ENCODE data around the gene LRP6. TPM values are rescaled to one million over a fixed set of nuclear protein-coding genes. Genes with fewer than 3 reads are reported as not detected.
A peak's percentile ranks its signal among the peaks of the same experiment; 100 is the strongest.

Gene LRP6
- polyA plus RNA-seq, 6 donors from 2014 or later = 0.48 to 1.2 (median 0.87) TPM; not detected in 2

DNA sequence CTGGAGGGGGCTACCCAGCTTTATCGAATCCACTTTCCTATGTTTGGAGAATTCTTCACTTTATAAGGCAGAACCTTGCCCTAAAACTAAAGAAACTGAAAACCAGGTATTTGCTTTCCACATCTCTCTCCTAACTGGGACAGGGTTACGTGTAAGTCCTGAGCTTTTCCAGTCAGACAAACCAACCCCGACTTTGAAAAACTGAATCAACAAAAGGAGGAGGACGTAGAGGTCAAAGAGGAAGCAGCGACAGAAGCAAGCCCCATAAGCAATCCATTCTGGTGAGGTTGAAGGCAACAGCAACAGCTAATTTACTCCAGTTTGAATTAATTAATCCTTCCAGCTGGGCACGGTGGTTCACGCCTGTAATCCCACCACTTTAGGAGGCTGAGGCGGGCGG lies 47.2 kb downstream of the LRP6 start:
- ATAC-seq (ENCODE audit: low read depth in 2 of 2) = no peak
- H3K36me3 Mint-ChIP-seq = no peaks in the 10 kb centered on the region
- H3K4me3 Mint-ChIP-seq = no peak overlapping the region
- H3K27me3 Mint-ChIP-seq = peaks cover 0 to 12% (median 0%) of the 10 kb centered on the region in 3 donors
- DNase-seq = no peak
- no peak overlapping the region for H3K27ac Mint-ChIP-seq
- H3K4me1 Mint-ChIP-seq = peaks cover 0 to 4% (median 0%) of the 10 kb centered on the region in 3 donors
- peaks cover 0 to 4% (median 0%) of the 10 kb centered on the region in 7 donors for H3K9me3 Mint-ChIP-seq

DNA sequence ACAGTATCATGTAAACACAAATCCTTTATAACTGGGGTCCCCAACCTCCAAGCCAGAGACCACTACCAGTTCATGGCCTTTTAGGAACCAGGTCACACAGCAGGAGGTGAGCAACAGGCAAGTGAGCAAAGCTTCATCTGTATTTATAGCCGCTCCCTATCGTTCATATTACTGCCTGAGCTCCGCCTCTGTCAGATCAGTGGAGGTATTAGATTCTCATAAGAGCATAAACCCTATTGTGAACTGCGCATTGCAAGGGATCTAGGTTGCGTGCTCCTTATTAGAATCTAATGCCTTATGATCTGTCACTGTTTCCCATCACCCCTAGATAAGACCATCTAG lies 49.9 kb downstream of the LRP6 start:
- ATAC-seq (ENCODE audit: low read depth in 2 of 2) = no peak
- no peak for DNase-seq
- H3K27me3 Mint-ChIP-seq = peaks cover 0 to 12% (median 0%) of the 10 kb centered on the region in 3 donors
- peaks cover 0 to 4% (median 0%) of the 10 kb centered on the region in 3 donors for H3K4me1 Mint-ChIP-seq
- peaks cover 0 to 4% (median 0%) of the 10 kb centered on the region in 7 donors for H3K9me3 Mint-ChIP-seq
- H3K36me3 Mint-ChIP-seq = no peaks in the 10 kb centered on the region
- H3K27ac Mint-ChIP-seq = no peak overlapping the region
- no peak overlapping the region for H3K4me3 Mint-ChIP-seq

DNA sequence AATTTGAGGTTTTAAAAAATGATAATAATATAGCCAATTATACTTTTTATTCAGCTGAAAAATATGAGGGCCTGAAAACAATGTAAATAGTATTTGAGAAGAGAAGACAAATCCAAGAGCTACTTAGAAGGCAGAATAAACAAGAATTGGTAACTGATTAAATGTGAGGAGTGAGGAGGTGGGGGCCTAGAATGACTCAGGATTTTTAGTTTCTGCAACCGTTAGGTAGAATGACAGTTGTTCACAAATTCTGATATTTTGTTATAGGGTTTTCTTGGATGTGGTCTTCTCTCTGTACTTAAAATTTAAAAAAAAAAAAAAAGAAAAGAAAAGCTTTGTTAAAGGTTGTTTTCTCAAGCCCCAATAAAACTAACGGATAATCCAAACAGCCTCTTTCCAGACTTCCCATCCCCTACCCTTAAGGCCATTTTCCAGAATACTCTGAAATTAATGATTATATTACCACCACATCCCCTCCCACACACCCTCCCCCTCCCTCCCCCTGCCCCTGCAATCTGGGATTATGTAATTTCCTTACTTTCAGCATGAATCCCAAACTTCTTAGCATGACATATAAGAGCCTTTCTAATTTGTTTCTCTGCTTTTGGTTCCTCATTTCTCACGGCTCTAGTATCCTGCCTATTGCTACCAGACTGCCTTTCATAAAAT lies 50.4 kb downstream of the LRP6 start:
- peaks cover 0 to 4% (median 0%) of the 10 kb centered on the region in 7 donors for H3K9me3 Mint-ChIP-seq
- no peaks in the 10 kb centered on the region for H3K36me3 Mint-ChIP-seq
- ATAC-seq (ENCODE audit: low read depth in 2 of 2) (no peak), DNase-seq (no peak)
- H3K27me3 Mint-ChIP-seq = peaks cover 0 to 12% (median 0%) of the 10 kb centered on the region in 3 donors
- H3K4me3 Mint-ChIP-seq = no peak overlapping the region
- H3K4me1 Mint-ChIP-seq = peaks cover 0 to 4% (median 0%) of the 10 kb centered on the region in 3 donors
- H3K27ac Mint-ChIP-seq = no peak overlapping the region

GRCh38 chr12:12214635-12215131 lies 52.2 kb downstream of the LRP6 start:
- Mint-ChIP-seq H3K4me1 (peaks cover 0 to 4% (median 0%) of the 10 kb centered on the region in 3 donors), H3K27me3 (no peaks in the 10 kb centered on the region), H3K27ac (no peak overlapping the region), H3K36me3 (no peaks in the 10 kb centered on the region), H3K4me3 (peak overlapping the region in 1 of 8 donors; percentile 31), H3K9me3 (peaks cover 0 to 4% (median 0%) of the 10 kb centered on the region in 7 donors)
- no peak for DNase-seq
- ATAC-seq (ENCODE audit: low read depth in 2 of 2) = no peak

DNA sequence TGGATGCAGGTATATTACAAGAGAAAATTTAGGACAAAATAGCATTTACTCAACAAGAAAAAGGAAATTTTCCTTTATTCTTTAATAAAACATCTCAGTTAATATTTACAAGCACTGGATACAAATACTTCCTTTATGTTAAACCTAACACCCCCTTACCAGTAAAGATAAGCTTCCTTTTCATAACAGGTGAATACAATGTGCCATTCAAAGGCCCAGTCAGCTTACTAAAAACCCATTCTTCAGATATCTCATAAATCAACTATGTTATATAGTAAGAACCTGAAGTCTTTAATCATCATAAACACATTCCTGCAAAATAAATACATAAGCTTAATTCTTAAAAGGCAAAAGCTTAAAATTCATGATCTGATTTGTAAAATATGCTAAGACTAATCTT lies 52.6 kb downstream of the LRP6 start:
- no peak for ATAC-seq (ENCODE audit: low read depth in 2 of 2)
- H3K9me3 Mint-ChIP-seq = peaks cover 0 to 4% (median 0%) of the 10 kb centered on the region in 7 donors
- peaks cover 0 to 4% (median 0%) of the 10 kb centered on the region in 3 donors for H3K4me1 Mint-ChIP-seq
- no peak for DNase-seq
- no peak overlapping the region for H3K27ac Mint-ChIP-seq
- H3K27me3 Mint-ChIP-seq = no peaks in the 10 kb centered on the region
- no peak overlapping the region for H3K4me3 Mint-ChIP-seq
- H3K36me3 Mint-ChIP-seq = no peaks in the 10 kb centered on the region

GRCh38 chr12:12212769-12213168 lies 54.1 kb downstream of the LRP6 start:
- DNase-seq (no peak), ATAC-seq (ENCODE audit: low read depth in 2 of 2) (no peak)
- Mint-ChIP-seq H3K27me3 (no peaks in the 10 kb centered on the region), H3K9me3 (peaks cover 0 to 1% (median 0%) of the 10 kb centered on the region in 7 donors), H3K4me1 (peaks cover 0 to 4% (median 0%) of the 10 kb centered on the region in 3 donors), H3K36me3 (no peaks in the 10 kb centered on the region), H3K27ac (no peak overlapping the region), H3K4me3 (no peak overlapping the region)

DNA sequence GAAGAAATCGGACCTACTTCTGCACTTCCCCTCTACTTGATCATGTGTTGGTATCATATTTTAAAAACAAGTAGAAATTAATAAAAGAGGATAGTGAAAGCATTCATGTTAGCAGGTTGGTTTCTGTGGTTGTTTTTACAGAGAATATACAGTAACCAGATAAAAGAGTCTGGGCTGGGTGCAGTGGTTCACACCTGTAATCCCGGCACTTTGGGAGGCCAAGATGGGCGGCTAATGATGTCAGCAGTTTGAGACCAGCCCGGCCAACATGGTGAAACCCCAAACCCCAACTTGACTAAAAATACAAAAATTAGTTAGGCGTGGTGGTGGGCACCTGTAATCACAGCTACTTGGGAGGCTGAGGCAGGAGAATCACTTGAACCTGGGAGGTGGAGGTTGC lies 55.9 kb downstream of the LRP6 start:
- H3K27me3 Mint-ChIP-seq = no peaks in the 10 kb centered on the region
- no peak overlapping the region for H3K4me3 Mint-ChIP-seq

GRCh38 chr12:12210416-12210815 lies 56.4 kb downstream of the LRP6 start:
- Mint-ChIP-seq H3K27me3 (no peaks in the 10 kb centered on the region), H3K36me3 (no peaks in the 10 kb centered on the region), H3K4me3 (no peak overlapping the region), H3K27ac (peak overlapping the region in 1 of 6 donors; percentile 40), H3K9me3 (no peaks in the 10 kb centered on the region), H3K4me1 (no peaks in the 10 kb centered on the region)
- DNase-seq (no peak), ATAC-seq (ENCODE audit: low read depth in 2 of 2) (no peak)

More for the DNA sequence above, 55.9 kb downstream of the LRP6 start:
- H3K4me1 Mint-ChIP-seq = no peaks in the 10 kb centered on the region
- no peak for ATAC-seq (ENCODE audit: low read depth in 2 of 2)
- no peak overlapping the region for H3K27ac Mint-ChIP-seq
- no peaks in the 10 kb centered on the region for H3K36me3 Mint-ChIP-seq
- H3K9me3 Mint-ChIP-seq = no peaks in the 10 kb centered on the region
- no peak for DNase-seq

GRCh38 chr12:12209675-12210074 lies 57.2 kb downstream of the LRP6 start:
- DNase-seq = no peak
- H3K27me3 Mint-ChIP-seq = no peaks in the 10 kb centered on the region
- no peaks in the 10 kb centered on the region for H3K9me3 Mint-ChIP-seq
- no peak for ATAC-seq (ENCODE audit: low read depth in 2 of 2)
- no peaks in the 10 kb centered on the region for H3K4me1 Mint-ChIP-seq
- no peak overlapping the region for H3K27ac Mint-ChIP-seq
- no peak overlapping the region for H3K4me3 Mint-ChIP-seq
- H3K36me3 Mint-ChIP-seq = no peaks in the 10 kb centered on the region

DNA sequence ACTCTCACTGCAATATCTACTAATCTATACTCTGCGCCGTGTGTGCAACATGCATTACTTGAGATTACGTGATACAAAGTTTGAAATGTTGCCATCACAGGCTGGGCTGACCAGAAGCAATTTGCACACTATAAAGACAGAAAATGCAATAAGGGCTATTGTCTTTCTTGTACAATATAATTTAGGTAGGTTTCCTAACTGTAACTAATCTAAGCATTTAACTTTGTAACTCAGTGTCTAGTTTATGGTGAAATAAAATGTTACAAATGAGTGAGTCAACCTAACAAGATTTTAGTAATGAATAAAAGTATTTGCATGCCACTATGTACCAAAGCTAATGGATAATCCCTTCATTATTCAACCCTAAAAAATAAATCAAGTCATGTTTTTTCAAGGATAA lies 57.8 kb downstream of the LRP6 start:
- Mint-ChIP-seq H3K4me1 (no peaks in the 10 kb centered on the region), H3K27me3 (no peaks in the 10 kb centered on the region), H3K27ac (peak overlapping the region in 1 of 6 donors; percentile 4), H3K4me3 (no peak overlapping the region), H3K9me3 (peaks cover 0 to 2% (median 0%) of the 10 kb centered on the region in 7 donors), H3K36me3 (no peaks in the 10 kb centered on the region)
- ATAC-seq (ENCODE audit: low read depth in 2 of 2) (no peak), DNase-seq (no peak)

DNA sequence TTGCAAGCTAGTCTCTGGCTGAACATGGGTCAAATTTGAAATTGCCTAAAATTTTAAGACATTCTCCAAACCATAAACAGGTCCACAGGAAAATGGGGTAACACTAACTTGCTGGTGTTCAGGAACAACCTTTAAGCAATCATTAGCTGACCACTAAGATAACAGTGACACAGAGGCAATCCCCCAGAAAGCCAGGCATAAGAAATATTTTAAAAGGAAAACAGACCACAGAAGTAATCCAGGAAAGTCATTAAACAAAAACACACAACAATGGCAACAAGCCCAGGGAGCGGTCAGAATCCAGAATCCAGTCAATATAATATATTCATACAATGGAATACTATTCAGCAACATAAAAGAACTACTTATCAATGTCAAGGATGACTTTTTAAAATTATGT lies 59.1 kb downstream of the LRP6 start:
- ATAC-seq (ENCODE audit: low read depth in 2 of 2) = no peak
- no peaks in the 10 kb centered on the region for H3K27me3 Mint-ChIP-seq
- H3K36me3 Mint-ChIP-seq = no peaks in the 10 kb centered on the region
- peaks cover 0 to 2% (median 0%) of the 10 kb centered on the region in 7 donors for H3K9me3 Mint-ChIP-seq
- H3K4me1 Mint-ChIP-seq = no peaks in the 10 kb centered on the region
- DNase-seq = no peak
- H3K4me3 Mint-ChIP-seq = no peak overlapping the region
- H3K27ac Mint-ChIP-seq = no peak overlapping the region

DNA sequence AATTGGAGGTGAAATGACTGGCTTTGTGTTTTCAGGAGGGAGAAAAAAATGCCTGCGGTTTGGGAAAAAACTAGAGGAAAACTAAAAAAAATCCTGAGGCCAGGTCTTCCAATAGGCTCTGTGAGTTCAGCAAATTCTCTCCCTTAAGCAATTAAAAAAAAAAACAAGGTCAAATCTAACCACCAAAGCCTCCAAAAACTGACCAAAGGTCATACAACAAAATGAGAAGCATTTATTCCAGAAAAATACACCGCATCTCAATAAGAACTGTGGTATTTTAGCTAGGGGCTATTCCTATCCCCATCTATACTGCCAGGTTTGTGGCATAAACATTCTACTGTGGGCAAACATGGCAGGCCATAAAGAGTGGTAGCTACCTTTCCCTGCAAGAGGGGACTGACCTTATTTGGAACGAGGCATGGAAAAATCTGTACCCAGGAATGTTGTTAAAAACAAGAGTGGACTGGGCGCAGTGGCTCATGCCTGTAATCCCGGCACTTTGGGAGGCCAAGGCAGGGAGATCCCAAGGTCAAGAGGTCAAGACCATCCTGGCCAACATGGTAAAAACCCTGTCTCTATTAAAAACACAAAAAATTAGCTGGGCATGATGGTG lies 60.0 kb downstream of the LRP6 start:
- Mint-ChIP-seq H3K9me3 (peaks cover 0 to 2% (median 0%) of the 10 kb centered on the region in 7 donors), H3K27ac (no peak overlapping the region), H3K4me1 (no peaks in the 10 kb centered on the region), H3K27me3 (no peaks in the 10 kb centered on the region), H3K4me3 (no peak overlapping the region), H3K36me3 (no peaks in the 10 kb centered on the region)
- ATAC-seq (ENCODE audit: low read depth in 2 of 2) (no peak), DNase-seq (no peak)

- Mint-ChIP-seq H3K27ac (no peak overlapping the region), H3K4me1 (no peaks in the 10 kb centered on the region), H3K4me3 (no peak overlapping the region), H3K9me3 (peaks cover 0 to 17% (median 9%) of the 10 kb centered on the region in 7 donors), H3K36me3 (peaks cover 4 to 8% of the 10 kb centered on the region in 2 donors), H3K27me3 (no peaks in the 10 kb centered on the region)
- ATAC-seq (ENCODE audit: low read depth in 2 of 2) = no peak
- no peak for DNase-seq
Observed at GRCh38 chr12:12202747-12203146, 64.1 kb downstream of the LRP6 start.

DNA sequence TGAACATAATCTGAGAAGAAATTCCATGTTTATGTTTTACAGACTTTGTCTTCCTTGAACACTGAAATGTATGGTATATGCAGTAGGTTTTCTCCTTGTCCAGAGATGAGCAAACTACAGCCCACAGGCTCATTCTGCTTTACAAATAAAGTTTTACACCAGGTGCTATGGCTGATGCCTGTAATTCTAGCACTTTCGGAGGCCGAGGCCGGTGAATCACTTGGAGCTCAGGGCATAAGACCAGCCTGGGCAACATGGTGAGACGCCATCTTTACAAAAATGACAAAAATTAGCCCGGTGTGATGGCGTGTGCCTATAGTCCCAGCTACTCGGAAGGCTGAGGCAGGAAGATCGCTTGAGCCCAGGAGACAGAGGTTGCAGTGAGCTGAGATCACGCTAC lies 64.7 kb downstream of the LRP6 start:
- Mint-ChIP-seq H3K4me1 (no peaks in the 10 kb centered on the region), H3K36me3 (peaks cover 4 to 8% of the 10 kb centered on the region in 2 donors), H3K4me3 (no peak overlapping the region), H3K27ac (no peak overlapping the region), H3K9me3 (peaks cover 0 to 17% (median 10%) of the 10 kb centered on the region in 7 donors), H3K27me3 (no peaks in the 10 kb centered on the region)
- ATAC-seq (ENCODE audit: low read depth in 2 of 2) (no peak), DNase-seq (no peak)
